HL-60 (cell line): ENCODE data around the gene CNST.
"Not testable (repeated sequence)": the region's sequence is repeated elsewhere in the genome, so short reads cannot be mapped to it uniquely, and the experiment has no call there.

Experiments
- DNase-seq, 2 experiments: peaks; one replicate each; pipeline ENCODE4 v3.0.0-alpha.2; 2010 to 2020; ENCODE audit warnings: low read depth in 1 of 2, low spot score in 1 of 2
- H3K27ac ChIP-seq: fragments of 250-450 bp; sonication (Bioruptor Pico); replicated peaks from 2 replicates; pipeline ENCODE4 v1.5.1; 2020; ENCODE audit warnings: mild to moderate bottlenecking, moderate library complexity
- H3K27me3 ChIP-seq: fragments of 250-450 bp; sonication (Bioruptor Pico); 2 replicates; pipeline ENCODE4 v1.5.1; 2021; ENCODE audit warnings: mild to moderate bottlenecking, moderate library complexity; ENCODE audit not compliant: insufficient read depth, poor library complexity, severe bottlenecking
- H3K4me3 ChIP-seq: replicated peaks from 2 replicates; pipeline ENCODE4 v1.5.1; 2011; ENCODE audit warnings: mild to moderate bottlenecking, control low read depth, low read length; ENCODE audit not compliant: insufficient read depth
- CTCF ChIP-seq: IDR thresholded peaks from one replicate; pipeline ENCODE4 v1.5.1; 2011; ENCODE audit warnings: low read length, control low read depth, inconsistent platforms; ENCODE audit not compliant: insufficient read depth
- GABPA ChIP-seq: IDR thresholded peaks from 2 replicates; pipeline ENCODE4 v1.6.1; 2012; ENCODE audit warnings: low read depth
- POLR2AphosphoS5 ChIP-seq: IDR thresholded peaks from 2 replicates; pipeline ENCODE4 v1.6.1; 2012; ENCODE audit warnings: low read depth
- REST ChIP-seq: IDR thresholded peaks from 2 replicates; pipeline ENCODE4 v1.6.1; 2012; ENCODE audit warnings: low read depth; ENCODE audit not compliant: insufficient replicate concordance
- SPI1 ChIP-seq: IDR thresholded peaks from 2 replicates; pipeline ENCODE4 v1.6.1; 2012; ENCODE audit warnings: low read depth, mild to moderate bottlenecking, borderline replicate concordance

The CNST gene

GRCh38 chr1:246629976-246630375 is 63.7 kb downstream of the CNST start:
- no peaks in the 10 kb centered on the region for H3K27me3 ChIP-seq
- H3K4me3 ChIP-seq: no peak overlapping the region
- no peak for DNase-seq
- no peak for TF ChIP-seq GABPA
- no peak for TF ChIP-seq SPI1
- TF ChIP-seq CTCF: no peak
- TF ChIP-seq REST: no peak
- no peak for TF ChIP-seq POLR2AphosphoS5
- H3K27ac ChIP-seq: no peak overlapping the region

- Histone ChIP-seq H3K27me3 (no peaks in the 10 kb centered on the region), H3K27ac (no peak overlapping the region), H3K4me3 (no peak overlapping the region)
- TF ChIP-seq CTCF (no peak), GABPA (no peak)
- DNase-seq: no peak
These were observed 65.2 kb downstream of the CNST start for GRCh38 chr1:246631426-246631825.

- TF ChIP-seq GABPA: no peak
- no peak for TF ChIP-seq REST
- no peak for TF ChIP-seq SPI1
- no peak for TF ChIP-seq CTCF
- TF ChIP-seq POLR2AphosphoS5: no peak
- H3K27me3 ChIP-seq: no peaks in the 10 kb centered on the region
- no peak for DNase-seq
- no peak overlapping the region for H3K27ac ChIP-seq
- H3K4me3 ChIP-seq: no peak overlapping the region
These were observed 66.3 kb downstream of the CNST start for GRCh38 chr1:246632281-246633168.

GRCh38 chr1:246634659-246635058 is 68.4 kb downstream of the CNST start:
- H3K27ac ChIP-seq, H3K27me3 ChIP-seq, H3K4me3 ChIP-seq, DNase-seq: not testable (repeated sequence)
